ENCODE measurements around the gene CREB5.

CREB5 gene

DNA sequence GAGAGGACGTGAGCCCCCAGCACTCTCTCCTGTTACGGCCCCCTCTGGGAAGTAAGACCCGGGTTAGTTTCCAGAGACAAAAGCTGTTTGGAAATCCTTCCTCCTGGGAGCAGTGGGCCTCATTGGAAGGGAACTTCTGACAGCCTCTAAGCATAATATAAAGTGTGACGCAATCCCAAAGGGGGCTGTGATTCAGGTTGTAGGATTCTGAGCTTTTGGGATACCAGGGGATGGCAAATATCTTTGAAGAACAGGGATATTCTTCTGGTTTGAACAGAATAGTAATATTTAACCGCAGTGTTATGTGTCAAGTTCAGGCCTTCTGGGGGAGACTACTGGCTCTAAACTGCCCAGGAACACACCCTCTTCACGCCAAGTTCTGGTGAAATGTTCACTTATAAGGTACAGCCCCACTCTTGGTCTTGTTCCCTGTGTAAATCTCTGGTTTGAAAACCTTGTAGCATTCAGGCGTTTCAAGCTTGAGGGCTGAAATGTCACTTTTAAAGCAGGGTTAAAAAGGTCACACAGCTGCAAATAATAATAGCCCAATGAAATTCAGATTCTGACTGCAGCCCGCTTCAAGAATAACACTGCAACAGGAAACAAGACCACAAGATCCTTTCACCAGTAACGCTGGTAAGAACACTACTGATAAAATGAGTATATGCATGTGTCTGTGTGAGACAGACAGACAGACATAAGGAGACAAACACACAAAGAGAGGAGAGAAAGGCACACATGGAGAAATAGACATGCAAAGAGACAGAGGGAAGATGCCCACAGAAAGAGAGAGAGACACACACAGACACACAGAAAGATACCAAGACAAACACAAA, 69.0 kb downstream of the CREB5 start:
- no peak for DNase-seq

- no peak for DNase-seq
These were observed 70.8 kb downstream of the CREB5 start for GRCh38 chr7:28483112-28483511.

GRCh38 chr7:28483908-28484605, 71.7 kb downstream of the CREB5 start:
- DNase-seq = no peak

GRCh38 chr7:28484606-28484935, 72.3 kb downstream of the CREB5 start:
- no peak for DNase-seq

DNA sequence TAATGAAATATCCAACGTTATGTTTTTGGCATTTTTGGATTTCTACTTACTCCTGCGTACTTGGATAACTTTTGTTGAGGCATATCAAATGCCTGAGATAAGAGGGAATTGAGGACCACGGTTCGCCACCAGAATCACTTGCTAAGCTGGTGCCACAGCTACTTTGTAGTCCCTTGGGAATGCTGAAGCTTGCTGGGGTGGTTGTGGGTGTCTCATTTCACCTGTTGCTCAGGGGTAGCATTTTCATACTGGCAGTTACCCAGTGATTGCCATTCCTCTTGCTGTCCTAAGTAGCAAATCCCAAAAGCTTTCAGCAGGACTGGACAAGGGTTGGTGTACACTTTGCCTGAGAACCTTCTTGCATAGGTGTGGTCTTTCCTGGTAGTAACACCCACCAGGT, 75.2 kb downstream of the CREB5 start:
- no peak for DNase-seq

DNA sequence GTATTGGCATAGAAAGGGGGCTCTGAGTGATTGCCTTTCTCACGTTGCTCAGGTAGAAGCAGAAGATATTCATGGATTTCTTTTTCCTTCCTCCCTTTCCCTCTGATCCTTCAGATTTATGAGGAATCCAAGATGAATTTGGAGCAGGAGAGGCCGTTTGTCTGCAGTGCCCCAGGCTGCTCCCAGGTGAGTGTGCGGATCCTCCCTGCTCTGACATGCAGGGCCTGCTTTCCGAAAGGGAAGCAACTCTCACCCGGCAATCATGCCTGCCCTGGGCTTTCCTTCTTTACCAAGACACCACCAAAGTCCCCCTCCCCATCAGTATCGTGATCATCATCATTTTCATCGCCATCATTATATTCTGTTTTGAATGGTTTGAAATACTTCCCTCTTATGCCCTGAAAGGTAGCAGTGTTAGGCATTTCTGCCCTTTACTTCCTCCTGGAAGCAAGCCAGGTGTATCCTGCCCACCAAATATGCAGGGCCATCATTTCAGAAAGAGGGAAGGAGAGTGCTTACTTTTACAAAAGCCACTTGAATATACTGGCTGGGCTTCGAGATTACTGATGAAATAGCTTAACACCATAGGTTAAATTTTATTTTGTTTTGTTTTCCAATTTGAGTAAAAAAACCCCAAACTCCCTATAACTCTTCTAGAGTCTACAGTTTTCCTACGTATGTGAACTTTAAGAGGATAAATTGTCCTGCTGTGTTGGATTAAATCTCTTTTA, 75.9 kb downstream of the CREB5 start:
- DNase-seq = no peak

- DNase-seq = no peak
These were observed 78.5 kb downstream of the CREB5 start for GRCh38 chr7:28490831-28491230.

DNA sequence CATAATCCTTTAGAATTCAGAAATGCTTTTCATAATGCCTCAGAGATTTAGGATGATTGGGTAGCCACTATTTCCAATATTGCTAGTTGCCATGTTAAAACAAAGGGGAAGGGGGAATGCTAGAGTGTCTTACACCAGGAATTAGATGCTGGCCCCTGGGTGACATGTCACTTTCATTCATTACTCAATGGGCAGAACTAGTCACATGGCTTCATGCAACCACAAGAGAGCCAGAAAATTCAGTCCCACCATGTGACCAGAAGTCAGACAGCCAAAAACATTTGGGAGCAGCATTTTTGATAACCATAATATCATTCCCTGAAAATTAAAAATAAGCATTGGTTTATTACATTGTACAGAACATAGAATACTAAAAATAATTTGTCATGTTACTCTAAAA, 81.2 kb downstream of the CREB5 start:
- DNase-seq = no peak

- no peak for DNase-seq
These were observed 84.7 kb downstream of the CREB5 start for GRCh38 chr7:28497009-28497408.

DNA sequence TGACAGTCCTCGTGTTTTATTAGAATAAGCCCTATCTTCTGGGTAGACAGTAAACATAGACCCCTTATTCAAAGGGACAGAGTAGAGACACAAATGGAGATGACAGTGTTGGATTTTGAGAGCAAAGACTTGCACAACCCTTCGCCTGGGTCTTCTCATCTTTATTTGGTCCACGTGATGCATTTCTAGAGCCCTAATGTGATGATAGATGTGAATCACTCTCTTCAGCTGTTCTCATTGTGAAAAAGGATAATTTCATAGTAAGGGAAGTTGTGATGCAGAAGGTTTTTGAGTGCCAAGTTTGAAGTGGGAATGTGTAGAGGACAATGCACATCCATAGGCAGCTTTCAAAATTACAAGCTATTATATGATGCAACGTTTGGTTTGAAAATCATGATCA, 86.3 kb downstream of the CREB5 start:
- DNase-seq = no peak

DNA sequence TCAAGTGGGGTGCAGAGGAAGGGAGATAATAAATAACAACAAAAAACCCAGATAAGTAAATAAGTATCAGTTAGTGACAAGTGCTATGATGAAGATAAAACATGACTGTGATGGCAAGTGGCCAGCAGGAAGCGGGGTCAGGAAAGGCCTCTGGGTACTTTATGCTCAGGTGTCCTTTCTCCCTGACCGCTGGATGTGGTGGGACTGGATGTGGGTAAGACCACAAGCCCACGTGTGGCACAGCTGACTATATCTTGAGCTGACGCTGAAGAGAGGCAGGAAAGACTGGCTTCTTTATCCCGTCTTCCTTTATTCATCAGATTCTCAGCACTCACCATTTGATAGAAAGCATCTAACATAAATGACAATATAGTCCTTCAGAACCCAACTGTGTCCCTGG, 87.8 kb downstream of the CREB5 start:
- DNase-seq = no peak

- no peak for DNase-seq
These were observed 90.1 kb downstream of the CREB5 start for GRCh38 chr7:28502408-28502807.

DNA sequence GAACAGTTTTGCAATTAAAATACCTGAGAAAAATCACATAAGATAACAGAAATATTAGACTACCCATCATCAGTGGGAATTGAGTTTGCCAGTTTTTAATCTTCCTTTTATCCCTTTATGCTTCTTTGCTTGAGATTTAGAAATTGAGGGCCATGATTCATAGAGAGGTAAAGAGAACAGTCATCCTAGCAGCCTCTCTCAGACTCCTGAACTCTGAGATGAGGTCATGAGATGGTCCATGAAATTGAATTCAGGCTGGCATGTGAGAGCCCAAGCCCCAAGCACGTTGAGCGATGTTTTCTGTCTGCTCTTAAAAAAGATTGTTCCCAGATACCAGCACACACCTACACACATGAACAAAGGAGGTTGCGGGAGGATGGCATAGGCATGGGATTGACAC, 91.1 kb downstream of the CREB5 start:
- no peak for DNase-seq

GRCh38 chr7:28505014-28505413, 92.7 kb downstream of the CREB5 start:
- DNase-seq = no peak

- no peak for DNase-seq
These were observed 93.5 kb downstream of the CREB5 start for GRCh38 chr7:28505867-28506266.

DNA sequence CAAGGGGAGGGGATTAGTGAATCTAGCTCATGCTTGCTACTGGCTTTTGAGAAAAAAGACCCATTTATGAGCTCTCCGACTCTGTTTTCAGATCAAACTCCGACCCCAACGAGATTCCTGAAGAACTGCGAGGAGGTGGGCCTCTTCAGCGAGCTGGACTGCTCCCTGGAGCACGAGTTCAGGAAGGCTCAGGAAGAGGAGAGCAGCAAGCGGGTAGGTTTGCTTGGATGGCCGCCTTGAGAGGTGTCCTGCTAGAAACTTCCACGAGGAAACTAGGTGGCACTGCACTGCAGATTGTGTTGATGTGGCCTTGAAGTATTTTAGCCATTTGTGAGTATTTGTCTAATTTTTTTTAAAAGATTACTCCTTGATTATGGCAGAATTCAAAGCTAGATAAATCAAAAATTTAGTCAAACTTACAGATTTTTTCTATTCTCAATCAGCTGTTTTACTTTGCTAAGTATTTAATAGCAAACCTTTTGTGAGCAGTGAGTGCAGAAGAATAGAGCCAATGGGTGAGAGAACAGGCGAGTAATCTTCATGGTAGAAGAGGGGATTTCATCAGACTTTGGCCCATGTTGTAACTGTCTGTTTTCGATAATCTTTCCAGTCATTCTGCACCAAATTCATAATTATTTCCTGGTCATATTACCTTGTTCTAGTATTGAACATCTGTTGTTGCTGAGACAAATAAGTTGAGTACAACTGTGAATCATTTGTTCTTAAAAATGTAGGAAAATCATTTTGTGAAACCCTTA, 95.4 kb downstream of the CREB5 start:
- no peak for DNase-seq

GRCh38 chr7:28509251-28510025, 97.1 kb downstream of the CREB5 start:
- DNase-seq = no peak

DNA sequence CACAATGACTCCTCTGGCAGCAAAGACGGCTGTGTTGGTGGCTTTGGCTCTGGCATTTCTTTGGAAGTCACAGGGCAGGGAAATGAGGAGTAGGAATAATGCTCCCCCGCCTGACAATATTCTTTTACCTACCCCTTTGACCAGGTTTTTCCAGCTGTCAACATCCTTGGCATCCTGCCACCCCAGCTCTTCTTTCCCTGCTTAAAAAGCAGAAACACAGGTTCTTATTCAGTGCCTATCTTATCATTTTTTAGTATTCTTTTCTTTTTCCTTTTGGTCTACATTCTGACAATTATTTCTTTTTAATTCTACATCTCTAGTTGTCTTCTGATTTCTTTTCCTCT, 97.7 kb downstream of the CREB5 start:
- DNase-seq = no peak

DNA sequence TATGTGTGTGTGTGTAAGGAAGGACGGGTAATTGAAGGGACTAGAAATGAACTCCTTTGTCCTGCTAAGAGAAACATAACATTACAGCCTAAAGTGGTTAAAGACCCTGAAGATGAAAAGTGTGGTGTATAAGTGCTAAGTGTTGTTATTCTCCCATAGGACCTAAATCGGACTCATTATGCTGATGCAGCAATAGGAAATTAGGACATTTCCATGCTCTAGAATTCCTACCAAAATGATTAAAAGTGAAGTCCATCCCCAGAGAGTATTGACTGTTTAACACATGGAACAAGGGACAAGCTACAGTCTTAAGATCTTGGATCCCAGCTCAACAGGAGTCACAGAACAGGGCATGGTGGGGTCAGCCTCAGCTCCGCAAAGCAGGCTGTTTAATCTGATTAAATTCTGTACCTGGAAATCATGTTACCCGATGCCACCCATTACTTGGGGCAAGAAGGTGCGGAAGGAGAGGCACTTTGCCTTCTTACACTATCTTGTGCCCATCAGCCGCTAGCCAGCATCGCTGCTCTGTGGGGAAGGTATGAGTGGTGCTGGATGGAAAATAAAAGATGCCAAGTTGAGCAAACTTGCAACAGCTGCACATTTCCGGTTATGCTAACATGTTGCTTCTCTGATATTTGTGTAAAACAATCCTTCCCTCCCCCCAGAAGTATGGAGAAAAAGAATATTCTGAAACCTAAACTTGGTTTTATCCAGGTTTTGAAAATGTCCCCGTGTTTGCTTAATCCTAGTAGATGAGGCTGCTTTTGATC, 100.5 kb downstream of the CREB5 start:
- no peak for DNase-seq

GRCh38 chr7:28516390-28517172, 104.3 kb downstream of the CREB5 start:
- no peak for DNase-seq

- DNase-seq = no peak
These were observed 104.9 kb downstream of the CREB5 start for GRCh38 chr7:28517206-28517605.

Data from activated T-cell treated with anti-CD3 and anti-CD28 coated beads, Interleukin-2, amount 50 U/mL, for 48 hours (primary cell).